NCI-H2196 treated with DMSO at 0.1 percent for 48 hours (cell line): Measurements from ENCODE around the gene KLRD1.
"Not testable (repeated sequence)": the region's sequence is repeated elsewhere in the genome, so short reads cannot be mapped to it uniquely, and the experiment has no call there.

Experiments used
- DNase-seq: peaks from one replicate; lab custom pipeline; 2025; ENCODE audit not compliant: unreplicated experiment; lab: John Stamatoyannopoulos, UW

Gene KLRD1

GRCh38 chr12:10336196-10336595 lies 28.5 kb downstream of the KLRD1 start:
- not testable (repeated sequence) for DNase-seq

DNA sequence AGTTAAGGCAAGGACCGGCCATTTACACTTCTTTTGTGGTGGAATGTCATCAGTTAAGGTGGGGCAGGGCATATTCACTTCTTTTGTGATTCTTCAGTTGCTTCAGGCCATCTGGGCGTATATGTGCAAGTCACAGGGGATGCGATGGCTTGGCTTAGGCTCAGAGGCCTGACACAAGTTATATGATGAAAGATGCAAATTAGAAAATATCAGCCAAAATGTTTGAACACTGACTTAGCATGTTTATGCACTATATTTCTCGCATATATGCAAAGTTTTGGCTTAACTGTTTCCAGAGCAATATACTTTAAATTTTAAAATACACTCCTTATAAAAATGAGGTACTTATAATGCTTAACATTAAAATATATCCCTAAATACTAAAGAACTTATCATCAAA lies 30.8 kb downstream of the KLRD1 start:
- DNase-seq: not testable (repeated sequence)

DNA sequence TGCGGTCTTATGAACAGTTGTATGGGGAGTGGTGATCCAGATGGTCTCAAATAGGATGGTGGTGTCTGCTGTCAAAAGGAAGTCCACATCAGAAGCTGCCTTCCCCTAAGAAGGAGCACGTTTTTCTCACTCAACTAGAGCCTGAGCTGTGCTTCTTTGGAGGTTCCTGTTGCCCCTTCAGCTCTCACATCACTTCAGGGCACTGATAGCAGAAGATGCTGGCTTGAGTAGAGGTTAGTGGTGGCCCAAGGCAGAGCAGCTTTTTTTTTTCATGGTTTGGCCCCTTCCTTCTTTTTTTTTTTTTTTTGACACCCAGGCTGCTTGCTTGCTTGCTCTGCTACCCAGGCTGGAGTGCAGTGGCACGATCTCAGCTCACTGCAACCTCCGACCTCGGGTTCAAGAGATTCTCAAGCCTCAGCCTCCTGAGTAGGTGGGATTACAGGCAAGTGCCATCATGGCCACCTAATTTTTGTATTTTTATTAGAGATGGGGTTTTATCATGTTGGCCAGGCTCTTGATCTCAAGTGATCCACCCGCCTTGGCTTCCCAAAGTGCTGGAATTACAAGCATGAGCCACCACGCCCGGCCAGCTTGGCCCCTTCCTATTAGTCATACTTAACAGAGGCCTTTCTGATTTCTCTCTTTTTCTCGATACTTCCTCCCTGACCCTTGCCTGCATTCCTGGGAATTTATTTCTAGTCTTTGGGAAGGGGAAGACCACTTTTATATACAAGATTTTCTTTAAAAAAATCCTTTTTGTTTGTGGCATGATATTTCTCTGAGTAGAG lies 31.6 kb downstream of the KLRD1 start:
- no peak for DNase-seq

DNA sequence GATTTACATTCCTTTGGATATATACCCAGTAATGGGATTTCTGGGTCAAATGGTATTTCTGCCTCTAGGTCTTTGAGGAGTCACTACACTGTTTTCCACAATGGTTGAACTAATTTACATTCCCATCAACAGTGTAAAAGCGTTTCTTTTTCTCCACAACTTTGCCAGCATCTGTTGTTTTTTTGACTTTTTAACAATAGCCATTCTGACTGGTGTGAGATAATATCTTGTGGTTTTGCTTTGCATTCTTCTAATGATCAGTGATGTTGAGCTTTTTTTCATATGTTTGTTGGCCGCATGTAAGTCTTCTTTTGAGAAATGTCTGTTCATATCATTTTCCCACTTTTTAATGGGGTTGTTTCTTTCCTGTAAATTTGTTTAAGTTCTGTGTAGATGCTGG lies 33.3 kb downstream of the KLRD1 start:
- not testable (repeated sequence) for DNase-seq

- no peak for DNase-seq
Measured at GRCh38 chr12:10341892-10342509, 34.3 kb downstream of the KLRD1 start.

DNA sequence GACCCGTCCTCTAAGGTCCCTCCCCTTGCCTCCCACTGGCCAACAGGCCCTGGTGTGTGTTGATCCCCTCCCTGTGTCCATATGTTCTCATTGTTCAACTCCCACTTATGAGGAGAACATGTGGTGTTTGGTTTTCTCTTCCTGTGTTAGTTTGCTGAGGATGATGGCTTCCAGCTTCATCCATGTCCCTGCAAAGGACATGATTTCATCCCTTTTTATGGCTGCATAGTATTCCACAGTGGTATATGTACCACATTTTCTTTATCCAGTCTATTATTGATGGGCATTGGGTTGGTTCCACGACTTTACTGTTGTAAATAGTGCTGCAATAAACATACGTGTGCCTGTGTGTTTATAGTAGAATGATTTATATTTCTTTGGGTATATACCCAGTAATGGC lies 43.8 kb downstream of the KLRD1 start:
- DNase-seq: not testable (repeated sequence)

DNA sequence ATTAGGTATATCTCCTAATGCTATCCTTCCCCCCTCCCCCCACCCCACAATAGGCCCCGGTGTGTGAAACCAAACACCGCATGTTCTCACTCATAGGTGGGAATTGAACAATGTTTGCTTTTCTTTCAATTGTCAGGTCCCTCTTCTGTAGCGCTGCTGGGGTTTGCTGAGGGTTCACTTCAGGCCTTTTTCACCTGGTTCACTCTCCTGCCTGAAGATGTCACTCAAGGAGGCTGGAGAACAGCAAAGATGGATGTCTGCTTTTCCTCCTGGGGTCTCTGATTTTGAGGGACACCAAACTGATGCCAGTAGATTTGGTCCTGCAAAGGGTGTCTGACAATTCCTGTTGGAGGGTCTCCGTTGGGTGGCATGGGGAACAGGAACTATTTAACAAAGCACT lies 46.4 kb downstream of the KLRD1 start:
- no peak for DNase-seq

DNA sequence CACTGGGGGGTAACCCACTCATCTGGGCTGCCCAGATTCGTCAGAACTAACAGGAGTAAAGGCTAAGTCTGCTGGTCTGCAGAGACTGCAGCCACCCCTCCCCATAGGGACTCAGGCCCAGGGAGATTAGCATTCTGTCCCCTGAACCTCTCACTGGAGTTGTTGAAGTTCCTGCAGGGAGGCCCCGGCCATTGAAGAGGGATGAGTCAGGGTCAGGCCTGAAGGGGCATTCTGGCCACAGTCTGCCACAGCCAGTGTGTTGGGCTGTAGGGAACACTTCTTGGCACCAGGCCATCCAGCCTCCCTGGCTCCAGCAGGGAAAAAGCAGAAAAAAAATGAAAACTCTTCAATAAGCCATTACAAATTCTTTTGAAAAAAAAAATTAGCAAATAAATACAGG lies 46.8 kb downstream of the KLRD1 start:
- no peak for DNase-seq

DNA sequence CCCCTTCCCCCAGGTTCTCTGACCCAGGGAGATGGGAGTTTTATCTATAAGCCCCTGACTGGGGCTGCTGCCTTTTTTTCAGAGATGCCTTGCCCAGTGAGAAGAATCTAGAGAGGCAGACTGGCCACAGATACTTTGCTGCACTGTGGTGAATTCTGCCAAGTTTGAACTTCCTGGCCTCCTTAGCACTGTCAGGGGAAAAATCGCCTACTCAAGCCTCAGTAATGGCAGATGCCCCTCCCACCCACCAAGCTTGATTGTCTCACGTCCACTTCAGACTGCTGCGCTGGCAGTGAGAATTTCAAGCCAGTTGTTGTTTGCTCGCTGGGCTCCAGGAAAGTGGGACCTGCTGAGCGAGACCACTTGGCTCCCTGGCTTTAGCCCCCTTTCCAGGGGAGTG lies 50.5 kb downstream of the KLRD1 start:
- no peak for DNase-seq

DNA sequence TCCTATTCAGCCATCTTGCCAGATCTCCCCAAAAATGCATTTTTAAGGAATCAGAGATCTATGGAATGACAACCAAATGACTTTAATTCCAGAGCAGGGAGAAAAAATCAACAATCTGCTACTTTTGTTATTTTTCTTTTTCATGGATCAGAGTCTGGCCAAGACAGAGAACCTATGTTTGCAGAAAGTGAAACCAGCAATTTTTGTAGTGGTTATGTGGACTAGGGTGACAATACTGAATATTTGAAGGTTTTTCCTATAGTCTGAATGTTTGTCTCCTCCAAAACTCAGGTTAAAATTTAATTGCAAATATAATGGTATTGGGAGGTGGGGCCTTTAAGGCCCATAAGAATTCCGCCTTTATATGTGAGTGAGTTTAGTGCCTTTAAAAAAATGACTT lies 51.3 kb downstream of the KLRD1 start:
- DNase-seq: no peak

DNA sequence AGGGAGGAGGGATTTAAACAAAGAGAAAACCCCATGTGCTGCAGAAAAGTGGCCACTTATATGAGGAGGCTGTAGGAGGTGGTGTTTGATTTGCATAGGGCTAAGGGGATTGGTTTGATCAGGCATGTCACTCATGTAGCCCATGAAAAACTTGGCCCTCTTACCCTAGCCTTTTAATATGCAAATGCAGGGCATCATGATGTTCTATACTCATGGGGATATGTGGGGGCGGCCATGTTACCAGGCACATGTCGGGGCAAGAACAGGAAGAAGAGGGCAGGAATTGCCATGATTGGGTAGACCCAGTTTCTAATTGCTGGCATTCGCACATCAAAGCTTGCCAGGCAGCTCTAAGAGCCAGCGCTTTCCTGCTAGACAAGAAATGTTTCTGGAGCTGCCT lies 53.4 kb downstream of the KLRD1 start:
- DNase-seq: no peak

- no peak for DNase-seq
Measured at GRCh38 chr12:10361622-10362021, 54.0 kb downstream of the KLRD1 start.

DNA sequence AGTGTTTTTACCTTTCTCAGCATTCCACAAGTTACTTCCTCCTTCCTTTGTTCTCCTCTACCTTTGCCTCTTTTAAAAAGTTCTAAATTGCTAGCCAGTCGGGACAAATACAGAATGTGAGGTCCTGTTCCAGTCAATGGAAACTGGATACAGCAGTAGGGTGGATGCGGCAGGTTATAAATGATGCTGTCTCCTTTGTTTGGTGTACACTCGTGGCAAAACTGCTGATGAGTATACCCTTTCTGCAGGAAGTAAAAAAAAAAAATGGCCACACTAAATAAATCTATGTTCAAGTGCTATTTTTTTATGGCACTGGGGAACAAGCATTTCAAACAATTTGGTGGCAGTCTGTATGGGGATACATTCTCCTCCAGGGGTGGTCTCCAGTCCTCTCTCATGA lies 54.7 kb downstream of the KLRD1 start:
- no peak for DNase-seq

GRCh38 chr12:10362828-10363657 lies 55.4 kb downstream of the KLRD1 start:
- no peak for DNase-seq

DNA sequence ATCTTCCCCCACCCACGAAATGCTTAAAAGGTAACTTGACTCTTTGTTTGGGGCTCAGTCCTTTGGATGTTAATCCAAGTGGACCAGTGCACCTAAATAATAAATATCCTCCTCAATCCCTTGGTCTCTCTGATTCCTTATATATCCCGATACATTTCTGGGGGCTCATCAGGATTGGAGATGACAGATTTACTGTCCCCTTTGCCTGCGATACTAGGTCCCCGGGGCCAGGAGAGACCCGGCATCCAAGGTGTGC lies 55.9 kb downstream of the KLRD1 start:
- DNase-seq: no peak

DNA sequence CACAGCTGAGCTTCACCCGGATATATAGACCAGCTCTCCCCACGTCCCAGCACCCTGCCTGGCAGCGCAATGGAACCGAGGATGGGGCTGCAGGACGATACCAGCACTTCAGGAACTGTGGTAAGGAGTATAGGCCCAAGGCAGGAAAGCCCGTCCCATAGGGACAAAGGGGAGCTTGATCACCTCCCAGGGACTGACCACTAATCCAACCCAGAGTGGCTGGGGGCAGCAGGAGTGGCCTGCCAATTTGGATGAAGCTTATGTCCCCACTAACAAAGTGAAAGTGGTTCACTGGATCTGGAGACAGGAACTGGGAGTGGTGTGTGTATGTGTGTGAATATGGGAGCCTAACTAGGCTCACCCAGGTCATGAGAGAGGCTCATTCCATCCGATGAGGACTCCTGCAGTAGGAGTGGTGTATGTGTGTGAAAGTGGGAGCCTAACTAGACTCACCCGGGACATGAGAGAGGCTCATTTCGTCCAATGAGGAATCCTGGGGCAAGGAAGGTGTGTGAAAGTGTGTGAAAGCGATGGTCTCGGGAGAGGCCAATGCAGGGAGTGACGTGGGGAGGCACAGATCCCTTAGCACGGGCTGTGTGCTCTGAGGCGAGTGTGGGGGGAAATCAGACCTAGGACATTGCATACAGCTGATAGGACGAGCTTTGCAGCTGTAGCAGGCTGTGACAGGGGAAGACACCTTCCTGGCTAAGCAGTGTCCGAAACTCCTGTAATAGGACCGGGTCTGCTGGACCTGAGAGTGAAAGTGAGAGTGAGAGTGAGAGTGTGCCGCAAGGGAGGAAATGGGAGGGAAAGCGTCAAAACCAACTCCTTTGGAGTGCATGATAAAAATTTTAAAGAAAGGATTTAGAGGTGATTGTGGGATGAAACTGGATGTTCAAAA lies 56.5 kb downstream of the KLRD1 start:
- no peak for DNase-seq

DNA sequence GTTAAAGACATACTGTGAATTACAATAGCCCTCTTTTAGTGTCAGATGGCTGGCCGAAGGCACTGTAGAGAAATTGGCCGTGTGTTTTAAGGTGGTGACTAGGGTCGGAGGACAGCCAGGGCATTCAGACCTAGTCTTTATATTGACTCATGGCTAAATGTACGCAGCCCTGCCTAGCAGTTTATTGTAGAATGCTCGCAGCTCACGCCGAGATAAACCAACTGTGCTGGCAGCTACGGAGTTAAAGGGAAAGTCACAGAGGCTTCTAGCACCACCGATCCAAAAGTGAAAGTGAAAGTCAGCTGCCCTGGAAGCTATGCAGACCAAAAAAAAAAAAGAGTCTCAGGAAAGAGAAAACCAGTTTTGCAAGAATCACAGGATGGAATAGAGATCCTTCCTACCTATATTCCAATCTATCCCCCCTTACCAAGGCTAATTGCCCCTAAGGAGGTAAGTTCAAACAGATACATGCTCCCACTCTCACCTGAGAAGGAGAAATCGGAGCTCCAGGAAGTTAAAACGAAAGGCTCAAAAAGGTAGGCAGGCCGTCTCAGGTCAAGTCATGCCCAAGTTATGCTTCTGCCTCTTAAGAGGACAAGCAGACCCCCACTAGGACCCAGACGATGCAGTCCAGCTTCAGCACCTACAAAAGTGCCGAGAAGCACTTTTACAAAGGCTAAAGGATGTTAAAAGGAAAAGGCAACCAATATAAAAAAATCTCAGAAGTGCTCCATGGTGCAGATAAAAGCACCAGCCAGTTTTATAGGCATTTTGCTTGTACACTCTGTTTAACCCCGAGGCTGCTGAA lies 57.3 kb downstream of the KLRD1 start:
- DNase-seq: peak; percentile 24

GRCh38 chr12:10365696-10366405 lies 58.2 kb downstream of the KLRD1 start:
- DNase-seq: no peak

DNA sequence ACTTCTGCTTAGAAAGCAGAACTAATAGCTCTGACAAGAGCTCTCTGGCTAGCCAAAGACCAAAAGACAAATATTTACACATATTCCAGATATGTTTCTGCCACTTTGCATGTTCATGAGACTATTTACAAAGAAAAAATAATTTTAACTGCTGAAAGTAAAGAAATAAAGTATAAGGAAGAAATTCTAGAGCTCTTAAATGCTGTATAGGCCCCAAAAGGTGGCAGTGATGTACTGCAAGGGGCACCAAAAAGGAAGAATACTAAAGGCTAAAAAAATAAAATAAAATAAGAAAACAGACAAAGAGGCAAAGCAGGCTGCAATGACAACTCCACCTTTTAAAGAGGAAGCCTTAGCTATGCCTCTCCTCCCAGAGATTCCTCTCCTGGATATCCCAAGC lies 59.2 kb downstream of the KLRD1 start:
- no peak for DNase-seq

DNA sequence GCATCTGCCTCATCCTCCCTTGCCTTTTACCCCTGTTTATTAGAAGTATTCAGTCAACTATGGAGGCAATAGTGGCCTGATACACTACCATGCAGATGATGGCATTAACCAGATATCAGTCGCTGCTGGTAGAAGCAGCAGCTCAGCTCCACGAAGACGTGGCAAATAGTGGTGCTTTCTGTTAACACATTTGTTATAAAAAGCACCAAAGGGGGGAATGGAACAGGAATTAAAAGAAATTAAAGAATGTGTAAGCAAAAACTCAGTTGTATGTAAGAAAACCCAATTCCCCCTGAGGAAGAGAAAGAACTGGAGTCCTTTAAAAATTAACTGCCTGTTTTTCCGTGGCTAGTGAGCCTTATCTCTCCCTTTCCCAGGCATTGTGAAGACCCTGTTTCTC lies 60.0 kb downstream of the KLRD1 start:
- not testable (repeated sequence) for DNase-seq
